ENCODE data around the gene FLVCR2.

The FLVCR2 gene

GRCh38 chr14:75609606-75610475 lies 31.4 kb downstream of the FLVCR2 start:
- TF ChIP-seq, protein P1, sequence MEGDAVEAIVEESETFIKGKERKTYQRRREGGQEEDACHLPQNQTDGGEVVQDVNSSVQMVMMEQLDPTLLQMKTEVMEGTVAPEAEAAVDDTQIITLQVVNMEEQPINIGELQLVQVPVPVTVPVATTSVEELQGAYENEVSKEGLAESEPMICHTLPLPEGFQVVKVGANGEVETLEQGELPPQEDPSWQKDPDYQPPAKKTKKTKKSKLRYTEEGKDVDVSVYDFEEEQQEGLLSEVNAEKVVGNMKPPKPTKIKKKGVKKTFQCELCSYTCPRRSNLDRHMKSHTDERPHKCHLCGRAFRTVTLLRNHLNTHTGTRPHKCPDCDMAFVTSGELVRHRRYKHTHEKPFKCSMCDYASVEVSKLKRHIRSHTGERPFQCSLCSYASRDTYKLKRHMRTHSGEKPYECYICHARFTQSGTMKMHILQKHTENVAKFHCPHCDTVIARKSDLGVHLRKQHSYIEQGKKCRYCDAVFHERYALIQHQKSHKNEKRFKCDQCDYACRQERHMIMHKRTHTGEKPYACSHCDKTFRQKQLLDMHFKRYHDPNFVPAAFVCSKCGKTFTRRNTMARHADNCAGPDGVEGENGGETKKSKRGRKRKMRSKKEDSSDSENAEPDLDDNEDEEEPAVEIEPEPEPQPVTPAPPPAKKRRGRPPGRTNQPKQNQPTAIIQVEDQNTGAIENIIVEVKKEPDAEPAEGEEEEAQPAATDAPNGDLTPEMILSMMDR (IDR thresholded peaks at IDR 0.05; ENCODE audit: insufficient read depth, low read length), result no peak
- TF ChIP-seq GABPA (IDR thresholded peaks at IDR 0.05; ENCODE audit: low read depth), result no peak
- no peak for TF ChIP-seq SPI1 (IDR thresholded peaks at IDR 0.05; ENCODE audit: borderline replicate concordance, low read depth)
- no peak for TF ChIP-seq REST (IDR thresholded peaks at IDR 0.05; ENCODE audit: insufficient replicate concordance, low read depth)
- no peak for TF ChIP-seq POLR2AphosphoS5 (IDR thresholded peaks at IDR 0.05; ENCODE audit: low read depth)

DNA sequence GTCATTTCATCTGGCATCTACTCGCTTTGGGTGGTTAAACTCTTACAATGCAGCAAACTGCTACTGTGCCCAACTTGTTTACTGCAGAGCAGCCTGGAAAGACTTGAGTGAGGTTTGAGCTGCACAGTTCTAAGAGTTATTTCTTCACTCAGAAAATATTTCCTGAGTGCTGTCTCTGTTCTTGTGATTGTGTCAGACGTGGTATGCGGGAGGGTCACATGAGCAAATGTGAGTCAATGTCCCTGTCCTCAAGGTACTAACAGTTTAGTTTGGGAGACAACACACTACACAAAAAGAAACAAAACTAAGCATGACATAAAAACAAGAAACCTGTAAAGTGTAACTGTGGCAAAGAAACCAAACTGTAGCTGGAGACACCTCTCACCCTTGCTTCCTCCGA lies 32.4 kb downstream of the FLVCR2 start:
- Histone ChIP-seq H3K27ac (replicated peaks) (no peak overlapping the region), H3K27me3 (ENCODE audit: insufficient read depth, poor library complexity, severe bottlenecking) (no peaks in the 10 kb centered on the region), H3K4me3 (replicated peaks; ENCODE audit: insufficient read depth, low read length) (no peak overlapping the region)
- TF ChIP-seq SPI1 (IDR thresholded peaks at IDR 0.05; ENCODE audit: borderline replicate concordance, low read depth) (no peak), GABPA (IDR thresholded peaks at IDR 0.05; ENCODE audit: low read depth) (no peak)
- TF ChIP-seq, protein P1 (IDR thresholded peaks at IDR 0.05; ENCODE audit: insufficient read depth, low read length), result no peak
- no peak for DNase-seq (ENCODE audit: low read depth in 1 of 2, low spot score in 1 of 2)

More at GRCh38 chr14:75609606-75610475, 31.4 kb downstream of the FLVCR2 start:
- no peak for DNase-seq (ENCODE audit: low read depth in 1 of 2, low spot score in 1 of 2)
- Histone ChIP-seq H3K4me3 (replicated peaks; ENCODE audit: insufficient read depth, low read length) (no peak overlapping the region), H3K27me3 (ENCODE audit: insufficient read depth, poor library complexity, severe bottlenecking) (no peaks in the 10 kb centered on the region), H3K27ac (replicated peaks) (no peak overlapping the region)

- TF ChIP-seq SPI1 (IDR thresholded peaks at IDR 0.05; ENCODE audit: borderline replicate concordance, low read depth) (no peak), POLR2AphosphoS5 (IDR thresholded peaks at IDR 0.05; ENCODE audit: low read depth) (no peak), GABPA (IDR thresholded peaks at IDR 0.05; ENCODE audit: low read depth) (no peak), REST (IDR thresholded peaks at IDR 0.05; ENCODE audit: insufficient replicate concordance, low read depth) (no peak)
- TF ChIP-seq, protein P1 (IDR thresholded peaks at IDR 0.05; ENCODE audit: insufficient read depth, low read length), result no peak
- Histone ChIP-seq H3K27ac (replicated peaks) (no peak overlapping the region), H3K27me3 (ENCODE audit: insufficient read depth, poor library complexity, severe bottlenecking) (no peaks in the 10 kb centered on the region), H3K4me3 (replicated peaks; ENCODE audit: insufficient read depth, low read length) (no peak overlapping the region)
- DNase-seq (ENCODE audit: low read depth in 1 of 2, low spot score in 1 of 2), result no peak
These were observed 33.7 kb downstream of the FLVCR2 start for GRCh38 chr14:75612157-75612556.

All from HL-60 (cell line).